Tibial artery (tissue), 4 donors: ENCODE data around the gene SLC35G6.

Experiments
- DNase-seq, 2 donors: peaks; one replicate each; pipeline ENCODE4 v3.0.0-alpha.2; 2019
- H3K27ac ChIP-seq, 2 donors: fragments of 200-600 bp; sonication (generic) in 1 of 2; 1 replicate in 1 of 2; 2 replicates in 1 of 2; pipeline ENCODE4 v1.5.1; 2018 to 2019; ENCODE audit warnings: mild to moderate bottlenecking in 1 of 2
- H3K27me3 ChIP-seq, 2 donors: fragments of 200-600 bp; sonication (generic) in 1 of 2; one replicate each; pipeline versions ENCODE4 v1.5.1 to v1.6.0; 2016 to 2019
- H3K36me3 ChIP-seq, 3 donors: fragments of 200-600 bp; sonication (generic) in 2 of 3; one replicate each; pipeline ENCODE4 v1.5.1; 2016 to 2019; ENCODE audit warnings: mild to moderate bottlenecking in 2 of 3
- H3K4me1 ChIP-seq, 4 donors: fragments of 200-600 bp; sonication (generic) in 2 of 4; 1 replicate in 3 of 4; 2 replicates in 1 of 4; pipeline ENCODE4 v1.5.1; 2016 to 2019
- H3K4me3 ChIP-seq, 2 donors: fragments of 200-600 bp; sonication (generic) in 1 of 2; 1 replicate in 1 of 2; 2 replicates in 1 of 2; pipeline ENCODE4 v1.5.1; 2018 to 2019; ENCODE audit warnings: mild to moderate bottlenecking in 2 of 2
- H3K9me3 ChIP-seq, 3 donors: fragments of 200-600 bp; sonication (generic) in 1 of 3; one replicate each; pipeline ENCODE4 v1.5.1; 2016 to 2019
- intact Hi-C: fragments of 100-400 bp; cut with DNase I; formaldehyde crosslinking; loops from one replicate; pipeline ENCODE4 v1.15.0; 2023; ENCODE audit warnings: low total_unique reads
- TF ChIP-seq, protein P1 (sequence below), 2 experiments: fragments of 200-600 bp in 1 of 2; fragments of 450-650 bp in 1 of 2; IDR thresholded peaks; one replicate each; pipeline ENCODE4 v1.5.1; 2017 to 2019; ENCODE audit warnings: antibody characterized with exemption in 2 of 2, mild to moderate bottlenecking in 1 of 2, moderate library complexity in 1 of 2

SLC35G6 gene

DNA sequence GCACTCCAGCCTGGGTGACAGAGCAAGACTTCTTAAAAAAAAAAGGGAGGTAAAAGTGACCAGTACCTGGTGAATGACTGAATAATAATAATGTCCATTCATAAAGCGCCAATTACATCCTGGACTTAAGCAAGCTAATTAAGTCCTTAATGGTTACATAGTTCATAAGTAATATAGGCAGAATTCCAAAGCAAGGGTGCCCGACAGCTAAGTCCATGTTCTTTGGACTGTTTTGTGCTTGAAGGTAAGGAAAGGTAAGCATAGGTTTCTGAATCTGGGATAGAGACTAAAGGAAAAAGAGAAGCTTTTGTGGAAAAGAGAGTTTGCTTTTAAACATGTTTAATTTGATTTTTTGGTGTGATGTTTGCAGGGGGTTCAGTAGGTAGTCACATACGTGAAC lies 12.7 kb downstream of the SLC35G6 start:
- intact Hi-C loops, result no loop called here
- no peaks in the 10 kb centered on the region for H3K27me3 ChIP-seq
- no peaks in the 10 kb centered on the region for H3K9me3 ChIP-seq
- no peak for DNase-seq
- H3K36me3 ChIP-seq, result peaks cover 31 to 45% (median 33%) of the 10 kb centered on the region in 3 donors
- H3K27ac ChIP-seq, result no peak overlapping the region
- H3K4me1 ChIP-seq, result peaks cover 0 to 10% (median 4%) of the 10 kb centered on the region in 4 donors
- no peak overlapping the region for H3K4me3 ChIP-seq
- TF ChIP-seq, protein P1, sequence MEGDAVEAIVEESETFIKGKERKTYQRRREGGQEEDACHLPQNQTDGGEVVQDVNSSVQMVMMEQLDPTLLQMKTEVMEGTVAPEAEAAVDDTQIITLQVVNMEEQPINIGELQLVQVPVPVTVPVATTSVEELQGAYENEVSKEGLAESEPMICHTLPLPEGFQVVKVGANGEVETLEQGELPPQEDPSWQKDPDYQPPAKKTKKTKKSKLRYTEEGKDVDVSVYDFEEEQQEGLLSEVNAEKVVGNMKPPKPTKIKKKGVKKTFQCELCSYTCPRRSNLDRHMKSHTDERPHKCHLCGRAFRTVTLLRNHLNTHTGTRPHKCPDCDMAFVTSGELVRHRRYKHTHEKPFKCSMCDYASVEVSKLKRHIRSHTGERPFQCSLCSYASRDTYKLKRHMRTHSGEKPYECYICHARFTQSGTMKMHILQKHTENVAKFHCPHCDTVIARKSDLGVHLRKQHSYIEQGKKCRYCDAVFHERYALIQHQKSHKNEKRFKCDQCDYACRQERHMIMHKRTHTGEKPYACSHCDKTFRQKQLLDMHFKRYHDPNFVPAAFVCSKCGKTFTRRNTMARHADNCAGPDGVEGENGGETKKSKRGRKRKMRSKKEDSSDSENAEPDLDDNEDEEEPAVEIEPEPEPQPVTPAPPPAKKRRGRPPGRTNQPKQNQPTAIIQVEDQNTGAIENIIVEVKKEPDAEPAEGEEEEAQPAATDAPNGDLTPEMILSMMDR (IDR thresholded peaks at IDR 0.05), result no peak

DNA sequence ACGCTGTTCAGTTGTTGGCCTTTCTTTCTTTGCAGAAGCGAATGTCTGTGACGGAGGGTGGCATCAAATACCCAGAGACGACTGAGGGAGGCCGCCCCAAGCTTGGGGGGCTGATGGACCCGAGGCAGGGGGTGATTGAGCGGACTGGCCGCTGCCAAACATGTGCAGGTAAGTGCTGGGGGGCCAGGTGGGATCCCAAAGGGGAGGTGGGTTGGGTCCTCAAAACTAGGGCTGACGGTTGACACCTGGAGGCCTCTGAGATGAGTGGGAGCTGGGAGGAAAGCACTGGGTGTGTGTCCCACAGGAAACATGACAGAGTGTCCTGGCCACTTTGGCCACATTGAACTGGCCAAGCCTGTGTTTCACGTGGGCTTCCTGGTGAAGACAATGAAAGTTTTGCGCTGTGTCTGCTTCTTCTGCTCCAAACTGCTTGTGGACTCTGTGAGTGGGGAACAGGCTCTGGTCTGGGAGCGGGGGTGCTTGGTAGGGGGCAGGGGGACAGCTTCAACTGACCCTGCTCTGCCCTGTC lies 14.7 kb downstream of the SLC35G6 start:
- Histone ChIP-seq H3K4me1 (peaks cover 0 to 4% (median 0%) of the 10 kb centered on the region in 4 donors), H3K27me3 (no peaks in the 10 kb centered on the region), H3K4me3 (no peak overlapping the region), H3K9me3 (no peaks in the 10 kb centered on the region), H3K27ac (no peak overlapping the region), H3K36me3 (peaks cover 50 to 65% (median 52%) of the 10 kb centered on the region in 3 donors)
- TF ChIP-seq, protein P1 (IDR thresholded peaks at IDR 0.05), result no peak
- no peak for DNase-seq
- intact Hi-C loops, result no loop called here

- no peaks in the 10 kb centered on the region for H3K27me3 ChIP-seq
- H3K9me3 ChIP-seq, result no peaks in the 10 kb centered on the region
- TF ChIP-seq, protein P1 (IDR thresholded peaks at IDR 0.05), result no peak
- H3K27ac ChIP-seq, result no peak overlapping the region
- DNase-seq, result peak in 1 of 2 donors; percentile 50
- H3K4me1 ChIP-seq, result no peaks in the 10 kb centered on the region
- H3K4me3 ChIP-seq, result no peak overlapping the region
- peaks cover 56 to 67% (median 59%) of the 10 kb centered on the region in 3 donors for H3K36me3 ChIP-seq
- intact Hi-C loops, result no loop called here
Observed at GRCh38 chr17:7496470-7497183, 15.4 kb downstream of the SLC35G6 start.

GRCh38 chr17:7497228-7497627 lies 16.0 kb downstream of the SLC35G6 start:
- intact Hi-C loops, result no loop called here
- peak in 1 of 2 donors; percentile 51 for DNase-seq
- TF ChIP-seq, protein P1 (IDR thresholded peaks at IDR 0.05), result no peak

DNA sequence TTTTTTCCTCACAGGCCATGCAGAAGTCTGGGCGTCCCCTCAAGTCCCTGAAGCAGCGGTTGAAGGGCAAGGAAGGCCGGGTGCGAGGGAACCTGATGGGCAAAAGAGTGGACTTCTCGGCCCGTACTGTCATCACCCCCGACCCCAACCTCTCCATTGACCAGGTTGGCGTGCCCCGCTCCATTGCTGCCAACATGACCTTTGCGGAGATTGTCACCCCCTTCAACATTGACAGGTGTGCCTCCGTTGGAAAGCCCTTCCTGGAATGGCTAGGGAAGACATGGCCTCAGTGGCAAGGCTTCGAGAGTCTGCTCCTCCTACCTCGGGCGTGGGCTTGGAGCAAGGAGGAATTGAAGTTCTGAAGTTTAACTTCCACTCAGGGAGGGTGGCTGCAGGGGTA lies 16.4 kb downstream of the SLC35G6 start:
- no peak overlapping the region for H3K27ac ChIP-seq
- no peaks in the 10 kb centered on the region for H3K27me3 ChIP-seq
- no peaks in the 10 kb centered on the region for H3K9me3 ChIP-seq
- H3K36me3 ChIP-seq, result peaks cover 66 to 71% (median 69%) of the 10 kb centered on the region in 3 donors
- peak in 1 of 2 donors; percentile 50 for DNase-seq
- TF ChIP-seq, protein P1 (IDR thresholded peaks at IDR 0.05), result no peak
- no peak overlapping the region for H3K4me3 ChIP-seq
- H3K4me1 ChIP-seq, result no peaks in the 10 kb centered on the region
- intact Hi-C loops, result no loop called here

More at GRCh38 chr17:7497228-7497627, 16.0 kb downstream of the SLC35G6 start:
- no peak overlapping the region for H3K27ac ChIP-seq
- H3K36me3 ChIP-seq, result peaks cover 62 to 71% (median 65%) of the 10 kb centered on the region in 3 donors
- H3K4me3 ChIP-seq, result no peak overlapping the region
- H3K27me3 ChIP-seq, result no peaks in the 10 kb centered on the region
- H3K9me3 ChIP-seq, result no peaks in the 10 kb centered on the region
- H3K4me1 ChIP-seq, result no peaks in the 10 kb centered on the region
